ENCODE results near the gene GLCE. TPM values are rescaled to one million over a fixed set of nuclear protein-coding genes. Genes with fewer than 3 reads are reported as not detected.
"Not testable (repeated sequence)": the region's sequence is repeated elsewhere in the genome, so short reads cannot be mapped to it uniquely, and the experiment has no call there.

GLCE gene
- total RNA-seq, 1 donor = 14.8 TPM

GRCh38 chr15:69163141-69163669, 2.8 kb downstream of the GLCE start:
- H3K79me2 ChIP-seq (ENCODE audit: insufficient read depth, low read length) = peaks cover 17% of the 10 kb centered on the region
- H4K20me1 ChIP-seq (ENCODE audit: insufficient read depth, low read length) = peaks cover 5% of the 10 kb centered on the region
- H3K4me1 ChIP-seq (ENCODE audit: insufficient read depth, low read length) = peaks cover 7% of the 10 kb centered on the region
- no peak overlapping the region for H3K4me3 ChIP-seq (ENCODE audit: insufficient read depth, low read length)
- H3K36me3 ChIP-seq (ENCODE audit: insufficient read depth, low read length) = no peaks in the 10 kb centered on the region
- TF ChIP-seq, protein P1, sequence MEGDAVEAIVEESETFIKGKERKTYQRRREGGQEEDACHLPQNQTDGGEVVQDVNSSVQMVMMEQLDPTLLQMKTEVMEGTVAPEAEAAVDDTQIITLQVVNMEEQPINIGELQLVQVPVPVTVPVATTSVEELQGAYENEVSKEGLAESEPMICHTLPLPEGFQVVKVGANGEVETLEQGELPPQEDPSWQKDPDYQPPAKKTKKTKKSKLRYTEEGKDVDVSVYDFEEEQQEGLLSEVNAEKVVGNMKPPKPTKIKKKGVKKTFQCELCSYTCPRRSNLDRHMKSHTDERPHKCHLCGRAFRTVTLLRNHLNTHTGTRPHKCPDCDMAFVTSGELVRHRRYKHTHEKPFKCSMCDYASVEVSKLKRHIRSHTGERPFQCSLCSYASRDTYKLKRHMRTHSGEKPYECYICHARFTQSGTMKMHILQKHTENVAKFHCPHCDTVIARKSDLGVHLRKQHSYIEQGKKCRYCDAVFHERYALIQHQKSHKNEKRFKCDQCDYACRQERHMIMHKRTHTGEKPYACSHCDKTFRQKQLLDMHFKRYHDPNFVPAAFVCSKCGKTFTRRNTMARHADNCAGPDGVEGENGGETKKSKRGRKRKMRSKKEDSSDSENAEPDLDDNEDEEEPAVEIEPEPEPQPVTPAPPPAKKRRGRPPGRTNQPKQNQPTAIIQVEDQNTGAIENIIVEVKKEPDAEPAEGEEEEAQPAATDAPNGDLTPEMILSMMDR (IDR thresholded peaks at IDR 0.05; ENCODE audit: extremely low read depth, low read depth, low read length) = no peak
- H2AFZ ChIP-seq (ENCODE audit: low read length) = no peak overlapping the region
- no peak overlapping the region for H3K4me2 ChIP-seq (ENCODE audit: insufficient read depth, low read length)
- no peak overlapping the region for H3K27ac ChIP-seq (ENCODE audit: low read depth, low read length)
- no peaks in the 10 kb centered on the region for H3K9me3 ChIP-seq (ENCODE audit: low read depth, low read length)
- H3K27me3 ChIP-seq (ENCODE audit: insufficient read depth, low read length) = no peaks in the 10 kb centered on the region
- DNase-seq (ENCODE audit: insufficient read length, low spot score, missing footprints) = no peak

- DNase-seq (ENCODE audit: insufficient read length, low spot score, missing footprints) = no peak
- Histone ChIP-seq H3K4me3 (ENCODE audit: insufficient read depth, low read length) (no peak overlapping the region), H3K9me3 (ENCODE audit: low read depth, low read length) (no peaks in the 10 kb centered on the region), H3K27me3 (ENCODE audit: insufficient read depth, low read length) (no peaks in the 10 kb centered on the region), H3K4me2 (ENCODE audit: insufficient read depth, low read length) (no peak overlapping the region), H3K79me2 (ENCODE audit: insufficient read depth, low read length) (peaks cover 17% of the 10 kb centered on the region), H3K36me3 (ENCODE audit: insufficient read depth, low read length) (no peaks in the 10 kb centered on the region), H2AFZ (ENCODE audit: low read length) (peak overlapping the region; percentile 29), H3K27ac (ENCODE audit: low read depth, low read length) (no peak overlapping the region), H4K20me1 (ENCODE audit: insufficient read depth, low read length) (peaks cover 5% of the 10 kb centered on the region), H3K4me1 (ENCODE audit: insufficient read depth, low read length) (peaks cover 7% of the 10 kb centered on the region)
- TF ChIP-seq, protein P1 (IDR thresholded peaks at IDR 0.05; ENCODE audit: extremely low read depth, low read depth, low read length) = no peak
Observed at GRCh38 chr15:69164807-69165636, 4.6 kb downstream of the GLCE start.

GRCh38 chr15:69165637-69166025, 5.2 kb downstream of the GLCE start:
- Histone ChIP-seq H3K4me1 (ENCODE audit: insufficient read depth, low read length) (peaks cover 7% of the 10 kb centered on the region), H3K27me3 (ENCODE audit: insufficient read depth, low read length) (no peaks in the 10 kb centered on the region), H3K4me2 (ENCODE audit: insufficient read depth, low read length) (no peak overlapping the region), H3K9me3 (ENCODE audit: low read depth, low read length) (no peaks in the 10 kb centered on the region), H4K20me1 (ENCODE audit: insufficient read depth, low read length) (peaks cover 5% of the 10 kb centered on the region), H3K4me3 (ENCODE audit: insufficient read depth, low read length) (no peak overlapping the region), H3K36me3 (ENCODE audit: insufficient read depth, low read length) (no peaks in the 10 kb centered on the region), H3K27ac (ENCODE audit: low read depth, low read length) (no peak overlapping the region), H2AFZ (ENCODE audit: low read length) (no peak overlapping the region), H3K79me2 (ENCODE audit: insufficient read depth, low read length) (peaks cover 17% of the 10 kb centered on the region)
- no peak for DNase-seq (ENCODE audit: insufficient read length, low spot score, missing footprints)
- TF ChIP-seq, protein P1 (IDR thresholded peaks at IDR 0.05; ENCODE audit: extremely low read depth, low read depth, low read length) = no peak

GRCh38 chr15:69167218-69167846, 6.9 kb downstream of the GLCE start:
- Histone ChIP-seq H3K27ac (ENCODE audit: low read depth, low read length) (no peak overlapping the region), H2AFZ (ENCODE audit: low read length) (no peak overlapping the region), H3K27me3 (ENCODE audit: insufficient read depth, low read length) (no peaks in the 10 kb centered on the region), H3K36me3 (ENCODE audit: insufficient read depth, low read length) (no peaks in the 10 kb centered on the region), H3K9me3 (ENCODE audit: low read depth, low read length) (no peaks in the 10 kb centered on the region), H3K79me2 (ENCODE audit: insufficient read depth, low read length) (peaks cover 8% of the 10 kb centered on the region), H3K4me2 (ENCODE audit: insufficient read depth, low read length) (no peak overlapping the region), H3K4me1 (ENCODE audit: insufficient read depth, low read length) (no peaks in the 10 kb centered on the region), H4K20me1 (ENCODE audit: insufficient read depth, low read length) (peaks cover 2% of the 10 kb centered on the region), H3K4me3 (ENCODE audit: insufficient read depth, low read length) (no peak overlapping the region)
- TF ChIP-seq, protein P1 (IDR thresholded peaks at IDR 0.05; ENCODE audit: extremely low read depth, low read depth, low read length) = no peak
- DNase-seq (ENCODE audit: insufficient read length, low spot score, missing footprints) = no peak

DNA sequence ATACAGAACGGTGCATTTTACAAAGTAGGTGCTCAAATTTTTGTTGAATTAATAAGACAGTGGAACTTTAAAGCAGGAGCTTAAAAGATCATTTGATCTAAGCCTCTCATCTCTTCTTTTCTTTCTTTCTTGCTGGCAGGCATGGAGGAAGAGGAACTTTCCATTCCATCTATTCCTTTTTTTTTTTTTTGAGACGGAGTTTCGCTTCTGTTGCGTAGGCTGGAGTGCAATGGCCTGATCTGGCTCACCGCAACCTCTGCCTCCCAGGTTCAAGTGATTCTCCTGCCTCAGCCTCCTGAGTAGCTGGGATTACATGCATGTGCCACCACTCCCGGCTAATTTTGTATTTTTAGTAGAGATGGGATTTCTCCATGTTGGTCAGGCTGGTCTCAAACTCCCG, 7.9 kb downstream of the GLCE start:
- H3K27me3 ChIP-seq (ENCODE audit: insufficient read depth, low read length); DNase-seq (ENCODE audit: insufficient read length, low spot score, missing footprints); H3K4me1 ChIP-seq (ENCODE audit: insufficient read depth, low read length); H3K27ac ChIP-seq (ENCODE audit: low read depth, low read length); H4K20me1 ChIP-seq (ENCODE audit: insufficient read depth, low read length); H3K9me3 ChIP-seq (ENCODE audit: low read depth, low read length); H3K4me2 ChIP-seq (ENCODE audit: insufficient read depth, low read length); H3K4me3 ChIP-seq (ENCODE audit: insufficient read depth, low read length); H2AFZ ChIP-seq (ENCODE audit: low read length); H3K36me3 ChIP-seq (ENCODE audit: insufficient read depth, low read length); H3K79me2 ChIP-seq (ENCODE audit: insufficient read depth, low read length): not testable (repeated sequence)
